HG03159 (cell line): Measurements from ENCODE around the gene DYNLT4.
"Not testable (repeated sequence)": the region's sequence is repeated elsewhere in the genome, so short reads cannot be mapped to it uniquely, and the experiment has no call there.

ENCODE experiments used
- ATAC-seq: cut with Tn5 transposase; IDR thresholded peaks from one replicate; pipeline ENCODE4 v1.9.1; 2021; ENCODE audit warnings: mild to moderate bottlenecking, moderate library complexity; ENCODE audit not compliant: unreplicated experiment

The DYNLT4 gene

GRCh38 chr1:44775078-44775929, 31.8 kb downstream of the DYNLT4 start, which contains the start of gene RPS8:
RPS8 (plus strand) TSS chr1:44775540; CDS start chr1:44775597, 57 bp downstream.
- ATAC-seq, result peak; percentile 78

GRCh38 chr1:44766421-44766820, 40.7 kb downstream of the DYNLT4 start:
- ATAC-seq, result not testable (repeated sequence)

- ATAC-seq, result no peak
These were observed 46.3 kb downstream of the DYNLT4 start for GRCh38 chr1:44760876-44761275.

DNA sequence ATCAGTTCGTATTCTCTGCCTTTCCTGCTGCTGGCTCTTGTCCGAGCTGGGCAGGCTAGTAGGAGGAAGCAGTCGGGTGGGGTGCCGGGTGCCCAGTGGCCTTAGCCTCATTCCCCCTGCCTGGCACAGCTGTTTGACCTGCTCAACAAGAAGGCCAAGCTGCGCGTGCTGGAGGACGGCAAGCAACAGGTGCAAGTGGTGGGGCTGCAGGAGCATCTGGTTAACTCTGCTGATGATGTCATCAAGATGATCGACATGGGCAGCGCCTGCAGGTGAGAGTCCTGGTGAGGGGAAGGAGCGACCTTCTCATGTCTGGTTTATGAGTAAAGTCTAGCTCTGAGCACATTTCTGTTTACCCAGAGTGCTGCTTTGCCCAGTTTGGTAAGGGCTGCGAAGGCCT, 48.1 kb downstream of the DYNLT4 start:
- no peak for ATAC-seq

DNA sequence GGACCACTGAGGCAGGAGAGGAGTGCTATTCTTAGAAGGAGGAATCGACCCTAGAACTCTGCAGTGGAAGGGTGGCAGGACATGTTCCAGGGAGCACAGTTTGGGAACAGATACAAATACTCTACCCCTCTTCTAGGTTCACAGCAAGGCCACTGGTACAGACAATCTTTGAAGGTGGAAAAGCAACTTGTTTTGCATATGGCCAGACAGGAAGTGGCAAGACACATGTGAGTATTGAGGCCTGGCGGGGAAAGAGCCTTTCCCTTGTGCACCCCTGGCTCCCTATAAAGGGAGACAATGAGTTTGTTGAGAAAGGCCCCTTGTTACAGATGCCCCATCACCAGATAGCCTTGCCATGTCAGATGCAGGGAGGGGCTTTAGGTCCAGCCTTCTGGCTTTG, 49.7 kb downstream of the DYNLT4 start:
- ATAC-seq, result no peak
